ENCODE measurements around the gene LDLRAD1. TPM values are rescaled to one million over a fixed set of nuclear protein-coding genes. Genes with fewer than 3 reads are reported as not detected.
A peak's percentile ranks its signal among the peaks of the same experiment; 100 is the strongest.

LDLRAD1 gene, protein sequence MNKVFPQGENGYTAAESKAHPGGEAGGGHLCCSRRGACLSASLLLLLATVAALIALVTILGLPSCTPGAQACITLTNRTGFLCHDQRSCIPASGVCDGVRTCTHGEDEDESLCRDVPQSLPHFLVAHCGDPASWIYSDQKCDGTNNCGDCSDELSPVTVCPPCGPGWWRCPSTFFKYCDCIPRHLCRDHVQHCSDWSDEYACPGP
- not detected for total RNA-seq
- not detected for polyA plus RNA-seq (2013, experiment 1 of 2)
- polyA plus RNA-seq (2013, experiment 2 of 2), result not detected
- long read RNA-seq, experiment 1, result 0 reads
- long read RNA-seq, experiment 2, result 0 reads
- long read RNA-seq, experiment 3, result 0 reads
- long read RNA-seq, experiment 4, result 0 reads

DNA sequence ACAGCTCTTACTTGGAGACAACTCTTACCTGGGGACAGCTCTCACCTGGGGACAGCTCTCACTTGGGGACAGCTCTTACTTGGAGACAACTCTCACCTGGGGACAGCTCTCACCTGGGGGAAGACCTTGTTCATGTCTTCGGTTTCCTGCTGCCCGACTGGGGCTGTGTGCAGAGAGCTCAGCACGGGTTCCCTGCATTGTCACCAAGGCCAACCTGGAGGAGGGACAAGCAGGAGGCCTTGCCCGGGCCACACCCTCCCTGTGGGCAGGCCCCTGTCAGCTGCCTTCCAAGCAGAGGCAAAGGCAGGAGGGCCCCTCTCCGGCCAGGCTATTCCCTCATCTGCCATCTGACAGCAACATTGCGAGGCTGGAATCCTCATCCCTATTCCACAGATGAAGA is at the start of gene LDLRAD1:
TSS of gene LDLRAD1 (minus strand) at position 208 of the 400 bp plus-strand sequence. CDS start at position 134, 74 bp downstream.
- no peak for TF ChIP-seq CTCF (conservative IDR thresholded peaks at IDR 0.05)
- Mint-ChIP-seq H3K27me3 (ENCODE audit: insufficient read depth) (no peaks in the 10 kb centered on the region), H3K27ac (no peak within 1 kb of the TSS), H3K36me3 (ENCODE audit: low read depth) (no peaks in the 10 kb centered on the region), H3K4me3 (no peak within 1 kb of the TSS), H3K4me1 (peaks cover 18% of the 10 kb centered on the region), H3K9me3 (no peaks in the 10 kb centered on the region)
- H3K4me3 ChIP-seq (ENCODE audit: low read length), result no peak within 1 kb of the TSS
- no peak within 1 kb of the TSS for H3K27ac ChIP-seq (ENCODE audit: low read depth, low read length)
- peak; percentile 79 for DNase-seq
- WGBS, 2 experiments (ENCODE audit: insufficient coverage in 1 of 2, insufficient read length in 1 of 2), result 48 to 71% methylated on average over 4 to 6 of the region's 6 CpGs
- H3K9me3 ChIP-seq (ENCODE audit: control insufficient read depth, low read length), result no peaks in the 10 kb centered on the region
- no peaks in the 10 kb centered on the region for H3K4me1 ChIP-seq (ENCODE audit: control insufficient read depth, insufficient read depth, low read length)
- H3K27me3 ChIP-seq (ENCODE audit: control insufficient read depth, insufficient read depth, low read length, poor library complexity, severe bottlenecking), result no peaks in the 10 kb centered on the region
- no peaks in the 10 kb centered on the region for H3K36me3 ChIP-seq (ENCODE audit: control insufficient read depth, insufficient read depth, low read length)
- no peak within 1 kb of the TSS for H3K9ac ChIP-seq (ENCODE audit: extremely low read depth, low read length, poor library complexity, severe bottlenecking)

DNA sequence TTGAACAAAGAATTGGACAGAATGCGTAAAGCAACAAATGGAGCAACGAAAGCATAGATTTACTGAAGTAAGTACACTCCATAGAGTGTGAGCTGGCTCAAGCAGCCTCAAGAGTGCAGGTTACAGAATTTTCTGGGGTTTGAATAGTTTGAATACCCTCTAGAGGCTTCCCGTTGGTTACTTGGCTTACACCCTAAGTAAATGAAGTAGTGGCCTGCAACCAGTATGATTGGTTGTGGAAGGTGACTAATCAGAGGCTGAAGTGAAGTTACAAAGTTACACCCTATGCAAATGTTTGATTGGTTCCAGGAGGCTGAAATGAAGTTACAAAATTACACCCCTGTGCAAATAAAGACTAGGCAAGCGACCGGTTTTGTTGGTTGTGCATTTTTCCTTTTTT is 46.3 kb upstream of the LDLRAD1 start:
- no peaks in the 10 kb centered on the region for H3K27me3 Mint-ChIP-seq (ENCODE audit: insufficient read depth)
- no peaks in the 10 kb centered on the region for H3K36me3 ChIP-seq (ENCODE audit: control insufficient read depth, insufficient read depth, low read length)
- H3K9me3 Mint-ChIP-seq, result peaks cover 2% of the 10 kb centered on the region
- DNase-seq, result no peak
- no peak overlapping the region for H3K9ac ChIP-seq (ENCODE audit: extremely low read depth, low read length, poor library complexity, severe bottlenecking)
- no peak overlapping the region for H3K4me3 Mint-ChIP-seq
- H3K4me1 ChIP-seq (ENCODE audit: control insufficient read depth, insufficient read depth, low read length), result no peaks in the 10 kb centered on the region
- H3K27ac Mint-ChIP-seq, result no peak overlapping the region
- H3K27ac ChIP-seq (ENCODE audit: low read depth, low read length), result no peak overlapping the region
- no peaks in the 10 kb centered on the region for H3K9me3 ChIP-seq (ENCODE audit: control insufficient read depth, low read length)
- H3K36me3 Mint-ChIP-seq (ENCODE audit: low read depth), result peaks cover 9% of the 10 kb centered on the region
- no peaks in the 10 kb centered on the region for H3K4me1 Mint-ChIP-seq
- H3K27me3 ChIP-seq (ENCODE audit: control insufficient read depth, insufficient read depth, low read length, poor library complexity, severe bottlenecking), result no peaks in the 10 kb centered on the region
- TF ChIP-seq CTCF (conservative IDR thresholded peaks at IDR 0.05), result no peak
- H3K4me3 ChIP-seq (ENCODE audit: low read length), result no peak overlapping the region
- 93 to 95% methylated on average over 3 to 5 of the region's 5 CpGs for WGBS, 2 experiments (ENCODE audit: insufficient coverage in 1 of 2, insufficient read length in 1 of 2)

GRCh38 chr1:54054438-54054749 is 36.4 kb upstream of the LDLRAD1 start:
- H3K36me3 ChIP-seq (ENCODE audit: control insufficient read depth, insufficient read depth, low read length), result no peaks in the 10 kb centered on the region
- TF ChIP-seq CTCF (conservative IDR thresholded peaks at IDR 0.05), result no peak
- no peak overlapping the region for H3K27ac ChIP-seq (ENCODE audit: low read depth, low read length)
- H3K4me1 ChIP-seq (ENCODE audit: control insufficient read depth, insufficient read depth, low read length), result peaks cover 10% of the 10 kb centered on the region
- H3K9ac ChIP-seq (ENCODE audit: extremely low read depth, low read length, poor library complexity, severe bottlenecking), result peak overlapping the region; percentile 91
- H3K9me3 Mint-ChIP-seq, result no peaks in the 10 kb centered on the region
- peak overlapping the region; percentile 94 for H3K4me3 ChIP-seq (ENCODE audit: low read length)
- H3K4me3 Mint-ChIP-seq, result no peak overlapping the region
- WGBS, 2 experiments (ENCODE audit: insufficient coverage in 1 of 2, insufficient read length in 1 of 2), result 73 to 94% methylated on average over 3 to 5 of the region's 5 CpGs
- H3K27me3 Mint-ChIP-seq (ENCODE audit: insufficient read depth), result no peaks in the 10 kb centered on the region
- H3K27ac Mint-ChIP-seq, result no peak overlapping the region
- no peak for DNase-seq
- H3K27me3 ChIP-seq (ENCODE audit: control insufficient read depth, insufficient read depth, low read length, poor library complexity, severe bottlenecking), result no peaks in the 10 kb centered on the region
- H3K4me1 Mint-ChIP-seq, result peaks cover 8% of the 10 kb centered on the region
- no peaks in the 10 kb centered on the region for H3K9me3 ChIP-seq (ENCODE audit: control insufficient read depth, low read length)
- H3K36me3 Mint-ChIP-seq (ENCODE audit: low read depth), result peaks cover 9% of the 10 kb centered on the region
